Breast epithelium (tissue), 3 donors: Measurements from ENCODE around the gene PDGFRA.

ENCODE experiments used
- CTCF ChIP-seq, 3 donors: fragments of 450-650 bp; IDR thresholded peaks; one replicate each; pipeline ENCODE4 v1.5.1; 2016 to 2017; ENCODE audit warnings: antibody characterized with exemption in 3 of 3, mild to moderate bottlenecking in 3 of 3, moderate library complexity in 3 of 3
- POLR2A ChIP-seq: fragments of 450-650 bp; IDR thresholded peaks from one replicate; pipeline ENCODE4 v1.6.1; 2016; ENCODE audit warnings: antibody characterized with exemption, mild to moderate bottlenecking, moderate library complexity

GRCh38 chr4:54278216-54278615, 49.1 kb downstream of the PDGFRA start:
- TF ChIP-seq POLR2A (no peak), CTCF (IDR thresholded peaks at IDR 0.05) (no peak)
